Renal pelvis (tissue), 12 donors: Measurements from ENCODE around the gene TFG. TPM values are rescaled to one million over a fixed set of nuclear protein-coding genes. Genes with fewer than 3 reads are reported as not detected.
"Not testable (repeated sequence)": the region's sequence is repeated elsewhere in the genome, so short reads cannot be mapped to it uniquely, and the experiment has no call there.

Experiments
- DNase-seq: peaks from one replicate; pipeline ENCODE4 v3.0.0-alpha.2; 2013
- long read RNA-seq, 16 experiments: transcript quantifications; one replicate each; lab custom pipeline, GENCODE V29; 2026
- polyA plus RNA-seq, 3 donors: library from polyadenylated mRNA; unstranded; fragments of 120-200 nt; gene quantifications; one replicate each; pipeline ENCODE4 v1.2.1, GENCODE V29; 2013; ENCODE audit not compliant: insufficient read length in 3 of 3

The TFG gene
- polyA plus RNA-seq = 100 to 1,000 TPM; 134 to 139 (median 139) TPM
- long read RNA-seq, donor 1, transcript TFG-201 (8 exons, 1,978 nt) = major isoform, 17 of 32 reads
- long read RNA-seq, donor 1, transcript TFG-204 (8 exons, 1,783 nt) = minor isoform, 9 of 32 reads
- long read RNA-seq, donor 1, partial matches to known transcripts = 0 of 32 reads
- long read RNA-seq, donor 1, other reads (novel, unspliced or antisense) = 0 of 32 reads
- long read RNA-seq, donor 2, transcript TFG-204 (8 exons, 1,783 nt) = minor isoform, 7 of 54 reads
- long read RNA-seq, donor 2, transcript TFG-201 (8 exons, 1,978 nt) = major isoform, 43 of 54 reads
- long read RNA-seq, donor 2, partial matches to known transcripts = 0 of 54 reads
- long read RNA-seq, donor 2, other reads (novel, unspliced or antisense) = 0 of 54 reads
- long read RNA-seq, donor 3, transcript TFG-204 (8 exons, 1,783 nt) = minor isoform, 9 of 38 reads
- long read RNA-seq, donor 3, transcript TFG-201 (8 exons, 1,978 nt) = major isoform, 16 of 38 reads
- long read RNA-seq, donor 3, transcript TFG-208 (8 exons, 1,696 nt) = minor isoform, 7 of 38 reads
- long read RNA-seq, donor 3, partial matches to known transcripts = 5 of 38 reads
- long read RNA-seq, donor 3, other reads (novel, unspliced or antisense) = 0 of 38 reads
- long read RNA-seq, donor 4, transcript TFG-204 (8 exons, 1,783 nt) = minor isoform, 21 of 61 reads
- long read RNA-seq, donor 4, transcript TFG-201 (8 exons, 1,978 nt) = major isoform, 30 of 61 reads
- long read RNA-seq, donor 4, transcript TFG-206 (2 exons, 3,271 nt) = minor isoform, 6 of 61 reads
- long read RNA-seq, donor 4, partial matches to known transcripts = 0 of 61 reads
- long read RNA-seq, donor 4, other reads (novel, unspliced or antisense) = 0 of 61 reads
- long read RNA-seq, donor 5, transcript TFG-206 (2 exons, 3,271 nt) = minor isoform, 6 of 42 reads
- long read RNA-seq, donor 5, transcript TFG-201 (8 exons, 1,978 nt) = major isoform, 21 of 42 reads
- long read RNA-seq, donor 5, partial matches to known transcripts = 8 of 42 reads
- long read RNA-seq, donor 5, other reads (novel, unspliced or antisense) = 0 of 42 reads
- long read RNA-seq, donor 6, transcript TFG-201 (8 exons, 1,978 nt) = major isoform, 32 of 61 reads
- long read RNA-seq, donor 6, transcript TFG-206 (2 exons, 3,271 nt) = minor isoform, 8 of 61 reads
- long read RNA-seq, donor 6, transcript TFG-204 (8 exons, 1,783 nt) = minor isoform, 11 of 61 reads
- long read RNA-seq, donor 6, partial matches to known transcripts = 8 of 61 reads
- long read RNA-seq, donor 6, other reads (novel, unspliced or antisense) = 0 of 61 reads
- long read RNA-seq, donor 7, transcript TFG-206 (2 exons, 3,271 nt) = minor isoform, 8 of 89 reads
- long read RNA-seq, donor 7, transcript TFG-204 (8 exons, 1,783 nt) = minor isoform, 8 of 89 reads
- long read RNA-seq, donor 7, transcript TFG-208 (8 exons, 1,696 nt) = minor isoform, 5 of 89 reads
- long read RNA-seq, donor 7, transcript TFG-201 (8 exons, 1,978 nt) = major isoform, 43 of 89 reads
- long read RNA-seq, donor 7, partial matches to known transcripts = 22 of 89 reads
- long read RNA-seq, donor 7, other reads (novel, unspliced or antisense) = 0 of 89 reads
- long read RNA-seq, donor 8, transcript TFG-201 (8 exons, 1,978 nt) = major isoform, 15 of 26 reads
- long read RNA-seq, donor 8, transcript TFG-204 (8 exons, 1,783 nt) = minor isoform, 6 of 26 reads
- long read RNA-seq, donor 8, partial matches to known transcripts = 0 of 26 reads
- long read RNA-seq, donor 8, other reads (novel, unspliced or antisense) = 0 of 26 reads
- long read RNA-seq, donor 9, transcript TFG-204 (8 exons, 1,783 nt) = minor isoform, 14 of 67 reads
- long read RNA-seq, donor 9, transcript TFG-201 (8 exons, 1,978 nt) = major isoform, 39 of 67 reads
- long read RNA-seq, donor 9, partial matches to known transcripts = 7 of 67 reads
- long read RNA-seq, donor 9, other reads (novel, unspliced or antisense) = 0 of 67 reads
- long read RNA-seq, donor 10, transcript TFG-204 (8 exons, 1,783 nt) = minor isoform, 12 of 72 reads
- long read RNA-seq, donor 10, transcript TFG-208 (8 exons, 1,696 nt) = minor isoform, 5 of 72 reads
- long read RNA-seq, donor 10, transcript TFG-201 (8 exons, 1,978 nt) = major isoform, 33 of 72 reads
- long read RNA-seq, donor 10, transcript TFG-206 (2 exons, 3,271 nt) = minor isoform, 14 of 72 reads
- long read RNA-seq, donor 10, partial matches to known transcripts = 8 of 72 reads
- long read RNA-seq, donor 10, other reads (novel, unspliced or antisense) = 0 of 72 reads
- long read RNA-seq, donor 11, transcript TFG-204 (8 exons, 1,783 nt) = minor isoform, 6 of 45 reads
- long read RNA-seq, donor 11, transcript TFG-206 (2 exons, 3,271 nt) = minor isoform, 7 of 45 reads
- long read RNA-seq, donor 11, transcript TFG-201 (8 exons, 1,978 nt) = major isoform, 19 of 45 reads
- long read RNA-seq, donor 11, partial matches to known transcripts = 10 of 45 reads
- long read RNA-seq, donor 11, other reads (novel, unspliced or antisense) = 0 of 45 reads
- long read RNA-seq, donor 12, transcript TFG-208 (8 exons, 1,696 nt) = minor isoform, 5 of 75 reads
- long read RNA-seq, donor 12, transcript TFG-206 (2 exons, 3,271 nt) = minor isoform, 8 of 75 reads
- long read RNA-seq, donor 12, transcript TFG-204 (8 exons, 1,783 nt) = minor isoform, 8 of 75 reads
- long read RNA-seq, donor 12, transcript TFG-201 (8 exons, 1,978 nt) = major isoform, 43 of 75 reads
- long read RNA-seq, donor 12, partial matches to known transcripts = 9 of 75 reads
- long read RNA-seq, donor 12, other reads (novel, unspliced or antisense) = 0 of 75 reads
- long read RNA-seq, donor 13, transcript TFG-206 (2 exons, 3,271 nt) = minor isoform, 12 of 89 reads
- long read RNA-seq, donor 13, transcript TFG-201 (8 exons, 1,978 nt) = major isoform, 17 of 89 reads
- long read RNA-seq, donor 13, partial matches to known transcripts = 58 of 89 reads
- long read RNA-seq, donor 13, other reads (novel, unspliced or antisense) = 0 of 89 reads
- long read RNA-seq, donor 14 = 0 reads
- long read RNA-seq, donor 15, transcript TFG-206 (2 exons, 3,271 nt) = minor isoform, 12 of 87 reads
- long read RNA-seq, donor 15, transcript TFG-204 (8 exons, 1,783 nt) = minor isoform, 23 of 87 reads
- long read RNA-seq, donor 15, transcript TFG-201 (8 exons, 1,978 nt) = major isoform, 41 of 87 reads
- long read RNA-seq, donor 15, partial matches to known transcripts = 9 of 87 reads
- long read RNA-seq, donor 15, other reads (novel, unspliced or antisense) = 0 of 87 reads
- long read RNA-seq, donor 16, transcript TFG-201 (8 exons, 1,978 nt) = major isoform, 31 of 64 reads
- long read RNA-seq, donor 16, transcript TFG-204 (8 exons, 1,783 nt) = minor isoform, 15 of 64 reads
- long read RNA-seq, donor 16, transcript TFG-208 (8 exons, 1,696 nt) = minor isoform, 6 of 64 reads
- long read RNA-seq, donor 16, partial matches to known transcripts = 5 of 64 reads
- long read RNA-seq, donor 16, other reads (novel, unspliced or antisense) = 0 of 64 reads

DNA sequence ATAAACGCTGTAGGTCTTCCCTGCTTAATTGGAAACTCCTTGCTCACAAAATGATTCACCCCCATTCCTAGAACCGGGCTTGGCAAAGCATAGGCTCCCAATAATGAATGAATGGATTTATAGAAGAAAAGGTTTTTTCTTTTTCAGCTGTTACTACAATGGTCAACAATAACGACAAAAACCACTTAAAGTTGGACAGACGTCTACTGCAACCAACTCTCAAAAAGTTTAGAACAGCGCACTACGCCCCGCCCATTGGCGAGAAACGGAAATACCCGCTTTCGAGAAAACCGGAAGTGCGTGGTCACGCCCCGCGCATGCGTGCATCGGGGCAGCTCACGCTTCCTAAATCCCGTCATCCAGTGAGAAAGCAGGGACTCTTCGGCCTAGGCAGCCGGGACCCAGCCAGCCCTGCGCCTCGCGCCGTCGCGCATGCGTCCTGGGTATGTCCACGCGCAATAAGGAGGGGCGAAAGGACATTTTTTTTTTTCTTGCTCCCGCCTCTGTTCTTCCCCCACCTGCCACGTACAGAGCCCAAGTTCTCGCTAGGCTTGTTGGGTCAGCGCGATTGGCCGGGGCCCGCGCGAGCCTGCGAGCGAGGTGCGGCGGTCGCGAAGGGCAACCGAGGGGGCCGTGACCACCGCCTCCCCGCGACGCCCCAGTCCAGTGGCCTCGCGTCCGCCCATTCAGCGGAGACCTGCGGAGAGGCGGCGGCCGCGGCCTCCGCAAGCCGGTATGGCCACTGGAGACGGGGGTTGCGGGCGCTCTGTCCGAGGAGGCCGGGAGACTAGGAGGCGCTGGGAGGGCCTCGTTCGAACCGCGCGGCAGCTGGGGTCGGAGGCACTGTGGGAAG is at the start of gene TFG:
Gene TFG, plus strand, starts transcription at position 506 of the 853 bp plus-strand sequence. CDS start 4,192 bp downstream, outside the sequence.
- peak; percentile 98 for DNase-seq

DNA sequence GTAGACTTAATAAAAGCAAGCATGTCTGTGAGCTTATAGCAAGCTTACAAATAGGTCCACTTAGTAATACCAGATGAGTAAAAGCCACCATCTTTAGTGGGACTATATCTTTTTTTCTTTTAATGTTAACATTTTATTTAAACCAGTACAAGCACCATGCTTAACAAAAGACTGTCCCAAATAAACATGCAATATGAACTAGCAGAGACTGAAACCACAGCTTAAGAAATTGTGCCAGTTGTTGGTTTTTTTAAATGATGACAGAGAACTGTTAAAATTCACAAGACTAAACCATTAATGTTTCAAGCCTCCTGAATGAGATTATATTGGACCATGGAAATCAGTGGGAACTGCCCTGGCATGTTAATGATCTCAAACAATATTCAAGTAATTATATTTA is 48.0 kb upstream of the TFG start:
- not testable (repeated sequence) for DNase-seq

DNA sequence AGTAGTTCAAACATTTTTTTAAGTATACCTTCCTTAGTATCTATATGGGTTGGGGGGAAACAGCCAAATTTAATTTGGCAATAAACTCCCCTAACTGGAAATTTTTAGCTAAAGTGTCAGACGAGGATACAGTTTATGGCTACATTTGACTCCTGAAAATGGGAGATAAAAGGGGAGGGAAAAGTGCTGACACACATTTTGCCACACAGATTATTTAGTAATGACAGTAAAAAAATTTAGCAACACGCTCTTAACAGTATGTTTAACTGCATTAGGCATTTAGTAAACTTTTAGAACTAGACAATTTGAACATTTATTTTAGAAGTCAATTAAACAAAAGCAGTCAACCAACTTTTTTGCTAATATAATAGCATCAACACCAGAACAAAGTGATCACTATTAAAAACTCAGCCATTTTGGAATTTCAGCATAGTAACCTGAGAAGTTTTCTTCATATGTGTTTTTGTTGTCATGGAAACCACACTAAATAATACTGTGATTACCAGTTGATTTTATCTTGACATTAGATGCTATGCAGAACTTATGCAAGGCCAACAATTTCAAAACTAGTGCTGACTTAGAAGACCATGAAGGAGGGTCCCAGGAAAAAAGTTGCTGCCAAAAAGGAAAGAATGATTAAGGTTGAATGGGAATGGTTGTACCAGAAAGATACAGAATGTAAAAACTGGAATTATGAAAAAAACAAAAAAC is 47.0 kb upstream of the TFG start:
- no peak for DNase-seq

DNA sequence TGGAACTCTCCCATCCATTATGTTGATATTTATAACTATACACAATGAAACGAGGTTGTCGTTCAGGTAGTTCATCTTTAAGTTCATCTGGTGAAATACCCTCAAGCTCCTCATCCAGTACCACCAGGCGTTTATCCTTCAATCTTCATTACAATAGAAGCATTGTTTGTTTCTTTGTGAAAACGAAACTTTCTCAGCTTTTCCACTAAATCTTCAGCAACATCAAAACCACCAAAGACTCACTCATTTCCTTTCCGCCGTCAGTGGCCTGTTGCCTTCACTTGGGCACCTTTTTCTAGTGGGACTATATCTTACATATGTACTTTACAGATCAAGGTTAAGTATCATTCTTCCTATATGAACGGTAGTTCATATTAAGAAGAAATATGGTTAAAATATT is 44.1 kb upstream of the TFG start:
- no peak for DNase-seq

DNA sequence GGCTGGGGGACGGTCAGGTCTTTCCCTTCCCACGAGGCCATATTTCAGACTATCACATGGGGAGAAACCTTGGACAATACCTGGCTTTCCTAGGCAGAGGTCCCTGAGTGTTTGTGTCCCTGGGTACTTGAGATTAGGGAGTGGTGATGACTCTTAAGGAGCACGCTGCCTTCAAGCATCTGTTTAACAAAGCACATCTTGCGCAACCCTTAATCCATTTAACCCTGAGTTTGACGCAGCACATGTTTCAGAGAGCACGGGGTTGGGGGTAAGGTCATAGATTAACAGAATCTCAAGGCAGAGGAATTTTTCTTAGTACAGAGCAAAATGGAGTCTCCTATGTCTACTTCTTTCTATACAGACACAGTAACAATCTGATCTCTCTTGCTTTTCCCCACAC is 42.6 kb upstream of the TFG start:
- not testable (repeated sequence) for DNase-seq

DNA sequence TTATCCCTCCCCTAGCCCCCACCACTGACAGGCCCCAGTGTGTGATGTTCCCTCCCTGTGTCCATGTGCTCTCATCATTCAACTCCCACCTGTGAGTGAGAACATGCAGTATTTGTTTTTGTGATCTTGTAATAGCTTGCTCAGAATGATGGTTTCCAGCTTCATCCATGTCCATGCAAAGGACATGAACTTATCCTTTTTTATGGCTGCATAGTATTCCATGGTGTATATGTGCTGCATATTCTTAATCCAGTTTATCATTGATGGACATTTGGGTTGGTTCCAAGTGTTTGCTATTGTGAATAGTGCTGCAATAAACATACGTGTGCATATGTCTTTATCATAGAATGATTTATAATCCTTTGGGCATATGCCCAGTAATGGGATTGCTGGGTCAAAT is 42.0 kb upstream of the TFG start:
- not testable (repeated sequence) for DNase-seq

DNA sequence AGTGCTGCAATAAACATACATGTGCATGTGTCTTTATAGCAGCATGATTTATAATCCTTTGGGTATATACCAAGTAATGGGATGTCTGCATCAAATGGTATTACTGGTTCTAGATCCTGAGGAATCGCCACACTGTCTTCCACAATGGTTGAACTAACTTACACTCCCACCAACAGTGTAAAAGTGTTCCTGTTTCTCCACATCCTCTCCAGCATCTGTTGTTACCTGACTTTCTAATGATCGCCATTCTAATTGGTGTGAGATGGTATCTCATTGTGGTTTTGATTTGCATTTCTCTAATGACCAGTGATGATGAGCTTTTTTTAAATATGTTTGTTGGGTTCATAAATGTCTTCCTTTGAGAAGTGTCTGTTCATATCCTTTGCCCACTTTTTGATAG is 38.3 kb upstream of the TFG start:
- DNase-seq = not testable (repeated sequence)

DNA sequence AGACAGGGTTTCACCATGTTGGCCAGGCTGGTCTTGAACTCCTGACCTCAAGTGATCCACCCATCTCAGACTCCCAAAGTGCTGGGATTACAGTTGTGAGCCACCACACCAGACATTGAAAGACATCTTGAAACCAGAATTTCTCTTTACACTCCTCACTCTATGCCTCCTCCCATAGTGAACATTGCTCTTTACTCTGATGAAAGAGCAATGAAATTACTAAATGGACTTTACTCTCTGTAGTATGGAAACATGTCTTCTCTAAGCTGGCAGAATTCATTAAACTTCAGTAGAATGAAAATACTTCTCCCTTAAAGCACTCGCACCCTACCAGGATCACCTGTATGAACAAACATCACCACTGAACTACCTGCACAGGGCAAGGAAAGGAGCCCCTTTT is 27.8 kb upstream of the TFG start:
- no peak for DNase-seq

DNA sequence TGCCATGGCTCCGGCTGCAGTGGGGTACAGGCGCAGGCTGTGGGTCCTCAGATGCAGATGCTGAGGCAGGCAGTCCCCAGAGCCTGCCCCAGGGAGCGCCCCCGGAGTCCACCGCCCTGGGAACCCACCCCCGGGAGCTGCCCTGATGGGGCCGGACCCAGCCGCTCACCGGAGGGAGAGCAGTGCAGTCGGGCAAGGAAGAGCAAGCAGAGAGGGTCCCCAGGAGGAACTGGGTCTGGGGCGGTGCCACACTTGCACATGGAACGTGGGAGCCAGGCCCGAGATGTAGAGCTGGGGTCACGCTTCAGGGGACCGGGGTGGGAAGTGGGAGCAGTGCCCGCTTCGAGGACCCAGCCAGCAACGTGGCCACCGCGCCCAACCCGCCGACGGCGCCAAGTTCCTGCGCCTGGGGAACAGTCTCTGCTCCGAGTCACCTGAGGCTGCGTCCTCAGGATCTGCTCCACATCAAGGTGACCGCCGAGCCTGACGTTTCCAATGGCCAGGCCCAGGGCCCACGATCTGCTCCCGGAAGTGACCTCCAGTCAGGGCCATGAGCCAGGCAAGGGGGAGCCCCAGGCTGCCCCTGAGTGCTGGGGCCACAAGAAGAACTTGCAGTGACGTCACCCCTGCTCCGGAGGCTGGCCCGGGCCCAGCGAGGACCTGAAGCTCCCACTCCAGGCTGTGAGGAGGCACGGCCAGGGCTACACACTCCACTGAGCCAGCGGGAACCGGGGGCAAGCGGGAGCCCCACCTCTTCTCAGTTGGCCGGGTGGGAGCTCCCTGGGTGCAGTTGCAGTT is 27.0 kb upstream of the TFG start:
- DNase-seq = no peak

DNA sequence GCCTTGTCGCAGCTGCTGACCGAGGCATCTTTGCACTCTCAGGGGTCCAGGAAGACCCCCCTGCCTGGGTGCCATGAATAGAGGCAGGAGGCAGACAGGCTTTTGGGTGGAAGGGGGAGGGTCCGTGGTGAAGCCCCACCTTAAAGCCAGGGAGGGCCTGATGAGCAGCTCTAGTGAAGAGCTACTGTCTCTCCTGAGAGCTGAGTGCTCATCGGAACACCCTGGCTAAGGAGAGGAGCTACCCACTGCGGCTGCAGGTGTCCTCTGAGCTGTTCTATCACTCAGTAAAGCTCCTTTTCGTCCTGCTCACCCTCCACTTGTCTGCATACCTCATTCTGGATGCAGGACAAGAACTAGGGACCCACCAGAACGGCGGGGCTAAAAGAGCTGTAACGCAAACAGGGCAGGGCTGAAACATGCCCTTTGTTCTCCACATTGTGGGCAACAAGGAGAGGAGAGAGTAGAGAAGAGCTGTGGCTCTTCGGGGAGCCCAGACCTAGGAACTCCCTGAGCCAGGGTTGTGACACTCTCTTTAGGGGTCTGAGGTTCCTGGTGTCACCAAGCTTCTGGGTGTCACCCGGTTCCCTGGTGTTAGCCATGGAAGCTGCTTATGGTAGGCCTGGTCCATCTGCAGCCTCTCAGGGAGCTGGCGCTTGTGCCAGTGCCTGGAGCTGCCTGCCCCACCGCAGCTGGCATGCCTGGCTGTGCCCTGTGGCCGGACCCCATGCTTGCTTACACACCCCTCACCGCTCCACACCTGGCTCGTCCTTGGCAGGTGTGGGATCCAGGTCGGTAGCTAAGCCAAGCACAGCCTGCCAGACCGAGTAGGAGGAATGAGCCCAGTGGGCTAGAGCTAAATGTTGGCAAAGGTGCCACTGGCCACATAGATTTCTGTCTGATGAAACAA is 26.2 kb upstream of the TFG start:
- no peak for DNase-seq

DNA sequence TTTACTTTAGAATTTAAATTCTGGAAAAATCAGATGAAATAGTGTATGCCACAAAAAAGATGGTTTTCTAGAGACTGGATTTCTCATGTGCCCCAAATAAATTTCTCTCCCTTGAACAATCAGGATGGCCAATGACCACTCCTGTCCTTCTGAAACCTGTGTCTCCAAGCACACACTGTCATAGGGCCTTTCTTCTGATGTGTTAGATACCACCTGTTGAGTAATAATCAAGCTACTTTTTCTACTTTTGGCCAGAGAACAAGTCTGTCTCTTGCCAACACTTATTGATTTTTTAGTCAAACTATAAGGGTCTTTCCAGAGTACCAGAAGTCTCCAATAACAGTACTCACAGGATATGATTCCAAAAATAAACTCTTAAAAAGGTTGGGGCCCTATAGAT is 16.1 kb upstream of the TFG start:
- DNase-seq = no peak

DNA sequence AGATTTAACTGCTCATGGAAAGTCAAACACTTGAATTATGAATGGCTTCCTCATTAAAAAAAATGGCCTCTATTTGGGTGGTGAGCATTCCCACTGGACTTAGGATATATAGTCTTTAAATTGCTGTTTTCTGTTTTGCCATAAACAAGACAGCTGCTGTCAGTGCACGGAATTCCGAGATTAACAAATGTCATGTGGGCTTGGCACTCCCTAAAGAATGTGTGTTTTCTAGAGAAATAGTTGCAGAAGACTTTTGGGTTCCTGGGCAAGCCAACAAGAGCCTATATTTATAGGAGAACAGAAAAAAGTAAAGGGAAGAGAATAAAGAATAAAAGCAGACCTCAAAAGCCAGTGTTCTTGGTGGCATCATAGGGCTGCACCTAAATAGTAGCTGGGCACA is 13.6 kb upstream of the TFG start:
- DNase-seq = no peak

DNA sequence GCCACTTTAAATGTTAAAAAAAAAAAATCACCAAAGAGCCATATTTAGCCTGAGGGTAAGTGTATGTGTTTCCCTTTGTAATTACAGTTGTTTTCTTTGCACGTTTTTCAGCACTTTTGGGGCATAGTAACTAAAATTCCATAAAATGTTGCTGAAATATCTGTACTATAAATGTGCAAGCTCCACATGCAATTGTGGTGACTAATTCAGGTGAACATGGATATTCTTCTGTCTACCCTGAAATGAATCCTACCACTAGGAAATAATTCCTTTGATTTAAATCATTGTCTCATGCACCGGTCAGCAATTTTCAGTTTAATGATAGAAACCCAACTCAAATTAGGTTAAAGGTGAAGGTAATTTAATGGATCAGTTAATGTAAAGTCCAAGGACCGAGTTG is 13.1 kb upstream of the TFG start:
- no peak for DNase-seq
